Measurements from ENCODE around the gene NOP53.
"Not testable (repeated sequence)": the region's sequence is repeated elsewhere in the genome, so short reads cannot be mapped to it uniquely, and the experiment has no call there.

The NOP53 gene

DNA sequence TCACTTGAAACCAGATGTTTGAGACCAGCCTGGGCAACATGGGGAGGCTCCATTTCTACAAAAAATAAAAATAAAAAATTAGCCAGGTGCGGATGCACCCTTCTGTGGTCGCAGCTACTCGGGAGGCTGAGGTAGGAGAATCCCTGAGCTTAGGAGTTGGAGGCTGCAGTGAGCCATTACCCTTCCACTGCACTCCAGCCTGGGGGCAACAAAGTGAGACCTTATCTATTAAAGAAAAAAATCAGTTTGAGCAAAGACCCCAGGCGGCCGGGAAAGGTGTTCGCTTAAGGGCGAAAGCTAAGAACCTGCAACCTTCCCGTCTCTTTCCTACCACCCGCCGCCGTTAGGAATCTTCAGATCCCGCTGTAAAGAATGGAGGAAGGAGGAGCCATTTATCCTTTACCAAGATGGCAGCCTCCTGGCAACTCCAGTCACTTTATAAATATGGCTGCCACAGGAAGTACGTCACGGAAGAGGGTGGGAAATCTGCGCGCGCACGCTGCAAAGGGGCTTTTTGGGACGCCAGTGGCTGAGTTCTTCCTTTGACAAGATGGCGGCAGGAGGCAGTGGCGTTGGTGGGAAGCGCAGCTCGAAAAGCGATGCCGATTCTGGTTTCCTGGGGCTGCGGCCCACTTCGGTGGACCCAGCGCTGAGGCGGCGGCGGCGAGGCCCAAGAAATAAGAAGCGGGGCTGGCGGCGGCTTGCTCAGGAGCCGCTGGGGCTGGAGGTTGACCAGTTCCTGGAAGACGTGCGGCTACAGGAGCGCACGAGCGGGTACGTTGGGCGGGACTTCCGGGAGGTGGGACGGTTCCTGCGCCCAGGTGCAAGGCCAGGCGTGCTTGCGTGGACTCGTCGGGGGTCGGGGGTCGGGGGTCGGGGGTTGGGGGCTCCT is at the start of gene NOP53:
NOP53 (plus strand) TSS at position 537 of the 892 bp plus-strand sequence; CDS start at position 551, 14 bp downstream.
- DNase-seq (ENCODE audit: low read depth), result peak; percentile 97

GRCh38 chr19:47696635-47697034 is 48.7 kb upstream of the NOP53 start:
- no peak for DNase-seq (ENCODE audit: low read depth)

DNA sequence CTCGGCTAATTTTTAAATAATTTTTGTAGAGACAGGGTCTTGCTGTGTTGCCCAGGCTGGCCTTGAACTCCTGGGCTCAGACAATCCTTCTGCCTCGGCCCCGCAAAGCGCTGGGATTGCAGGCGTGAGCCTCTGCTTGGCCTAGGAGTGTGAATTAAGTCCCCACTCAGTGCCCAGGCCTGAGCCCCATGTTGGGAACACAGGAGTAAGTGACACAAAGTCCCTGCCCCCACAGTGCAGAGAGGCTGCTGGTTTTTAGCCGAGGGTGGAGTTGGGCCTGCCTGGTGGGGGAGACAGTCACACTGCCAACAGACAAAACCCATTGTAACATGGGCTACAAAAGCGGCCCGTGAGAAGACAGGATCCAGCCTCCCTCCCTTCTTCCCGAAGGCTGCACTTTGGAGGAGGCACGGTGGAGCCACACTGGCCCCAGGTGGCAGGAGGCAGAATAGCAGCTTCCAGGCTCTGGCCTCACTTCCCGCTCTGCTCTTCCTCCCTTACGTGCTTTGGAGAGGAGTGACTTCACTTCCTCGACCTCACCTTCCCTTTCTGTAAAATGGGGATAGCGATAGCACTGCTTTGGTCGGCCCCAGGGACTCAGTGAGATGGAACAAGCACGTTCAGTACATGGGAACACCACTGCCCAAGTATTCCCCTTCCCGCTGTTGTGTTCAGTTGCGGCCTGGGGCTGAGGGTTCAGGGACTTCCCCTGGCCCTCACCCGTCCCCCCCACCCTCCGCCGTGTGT is 47.3 kb upstream of the NOP53 start:
- DNase-seq (ENCODE audit: low read depth), result no peak

- no peak for DNase-seq (ENCODE audit: low read depth)
Measured at GRCh38 chr19:47698631-47699359, 46.6 kb upstream of the NOP53 start.

DNA sequence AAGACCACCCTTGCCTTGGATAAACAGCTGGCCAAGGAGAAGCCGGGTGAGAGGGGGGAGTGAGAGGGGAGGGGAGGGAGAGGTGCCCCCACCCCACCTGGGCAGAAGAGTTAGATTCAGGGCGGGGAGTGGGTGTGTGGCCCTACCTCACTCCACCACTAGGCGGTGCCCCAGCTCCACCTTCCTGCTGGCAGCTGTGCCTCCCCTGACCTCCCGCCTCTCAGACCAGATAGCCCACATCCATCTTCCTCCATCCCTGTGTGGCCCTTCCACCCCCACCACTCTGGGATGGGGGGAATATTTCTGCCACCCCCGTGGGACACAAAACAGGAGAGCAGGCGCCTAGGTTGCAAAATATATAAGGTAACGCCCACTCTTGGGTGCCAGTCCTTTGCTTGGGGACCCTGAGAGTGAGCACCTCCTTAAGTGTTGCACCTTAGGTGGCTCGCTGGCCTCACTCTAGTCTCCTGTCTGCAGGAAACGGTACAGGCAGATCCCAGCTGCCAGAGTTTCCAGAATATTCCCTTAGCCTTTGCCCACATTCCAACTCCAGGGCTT is 45.9 kb upstream of the NOP53 start:
- DNase-seq (ENCODE audit: low read depth), result no peak

DNA sequence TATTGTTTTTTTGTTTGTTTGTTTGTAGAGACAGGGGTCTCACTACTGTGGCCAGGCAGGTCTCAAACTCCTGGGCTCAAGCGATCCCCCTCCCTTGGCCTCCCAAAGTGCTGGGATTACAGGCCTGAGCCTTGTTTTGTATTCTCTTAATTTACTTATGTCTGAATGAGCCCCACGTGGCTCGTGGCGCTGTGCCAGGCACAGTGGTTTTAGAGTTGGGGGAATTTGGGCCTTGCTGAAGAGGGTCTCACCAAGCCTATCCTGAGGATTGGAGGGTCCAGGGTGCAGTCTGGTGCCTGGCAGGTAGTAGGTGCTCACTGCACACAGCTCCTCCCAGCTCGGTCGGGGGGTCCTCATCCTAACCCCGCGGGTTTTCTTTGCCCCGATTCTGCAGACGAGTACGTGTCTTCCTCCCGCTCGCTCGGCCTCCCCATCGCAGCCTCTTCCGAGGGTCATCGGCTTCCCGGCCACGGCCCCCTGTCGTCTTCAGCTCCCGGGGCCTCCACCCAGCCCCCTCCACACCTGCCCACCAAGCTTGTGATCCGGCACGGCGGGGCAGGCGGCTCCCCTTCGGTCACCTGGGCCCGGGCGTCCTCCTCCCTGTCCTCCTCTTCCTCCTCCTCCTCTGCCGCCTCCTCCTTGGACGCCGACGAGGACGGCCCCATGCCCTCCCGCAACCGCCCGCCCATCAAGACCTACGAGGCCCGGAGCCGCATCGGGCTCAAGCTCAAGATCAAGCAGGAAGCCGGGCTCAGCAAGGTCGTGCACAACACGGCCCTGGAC is 44.2 kb upstream of the NOP53 start:
- DNase-seq (ENCODE audit: low read depth), result no peak

- DNase-seq (ENCODE audit: low read depth), result no peak
Measured at GRCh38 chr19:47701717-47702552, 43.4 kb upstream of the NOP53 start.

DNA sequence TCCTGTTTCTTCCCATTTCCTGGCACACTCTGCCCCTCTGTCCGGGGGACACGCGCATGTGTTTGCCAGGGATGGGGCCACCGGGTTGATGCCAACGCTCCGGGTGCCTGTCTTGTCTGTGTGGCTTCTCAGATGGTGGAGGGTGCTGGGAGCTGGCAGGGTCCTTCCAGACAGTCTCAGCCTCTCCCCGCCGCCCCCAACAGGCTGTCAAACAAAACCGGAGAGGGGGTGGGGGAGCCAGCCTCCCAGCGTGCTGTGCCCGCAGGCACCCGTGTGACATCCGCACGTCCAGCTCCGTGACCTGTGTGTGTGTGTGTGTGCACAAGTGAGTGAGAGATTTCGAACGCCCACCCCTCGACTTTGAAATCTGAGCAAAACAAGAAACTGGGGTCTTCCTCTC is 42.7 kb upstream of the NOP53 start:
- no peak for DNase-seq (ENCODE audit: low read depth)

GRCh38 chr19:47703301-47703700 is 42.0 kb upstream of the NOP53 start:
- no peak for DNase-seq (ENCODE audit: low read depth)

DNA sequence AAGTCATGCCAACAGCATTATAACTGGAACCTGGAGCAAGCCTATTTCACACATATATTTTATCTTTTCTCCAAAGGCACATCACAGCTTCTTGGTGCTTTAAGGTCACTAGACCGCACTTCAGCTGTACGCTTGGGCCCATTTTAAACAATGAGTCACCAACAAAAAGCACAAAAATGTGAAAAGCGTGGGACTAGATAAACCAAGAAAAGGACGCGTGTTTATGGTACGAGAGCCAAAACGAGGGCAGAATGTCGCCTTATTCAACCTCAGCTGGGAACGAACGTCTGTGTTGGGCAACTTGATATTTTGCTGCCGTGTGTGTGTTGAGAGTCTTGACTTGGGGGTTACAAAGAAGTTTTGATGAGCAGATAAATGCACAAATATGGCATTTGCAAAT is 41.3 kb upstream of the NOP53 start:
- DNase-seq (ENCODE audit: low read depth), result no peak

- no peak for DNase-seq (ENCODE audit: low read depth)
Measured at GRCh38 chr19:47704656-47705055, 40.7 kb upstream of the NOP53 start.

DNA sequence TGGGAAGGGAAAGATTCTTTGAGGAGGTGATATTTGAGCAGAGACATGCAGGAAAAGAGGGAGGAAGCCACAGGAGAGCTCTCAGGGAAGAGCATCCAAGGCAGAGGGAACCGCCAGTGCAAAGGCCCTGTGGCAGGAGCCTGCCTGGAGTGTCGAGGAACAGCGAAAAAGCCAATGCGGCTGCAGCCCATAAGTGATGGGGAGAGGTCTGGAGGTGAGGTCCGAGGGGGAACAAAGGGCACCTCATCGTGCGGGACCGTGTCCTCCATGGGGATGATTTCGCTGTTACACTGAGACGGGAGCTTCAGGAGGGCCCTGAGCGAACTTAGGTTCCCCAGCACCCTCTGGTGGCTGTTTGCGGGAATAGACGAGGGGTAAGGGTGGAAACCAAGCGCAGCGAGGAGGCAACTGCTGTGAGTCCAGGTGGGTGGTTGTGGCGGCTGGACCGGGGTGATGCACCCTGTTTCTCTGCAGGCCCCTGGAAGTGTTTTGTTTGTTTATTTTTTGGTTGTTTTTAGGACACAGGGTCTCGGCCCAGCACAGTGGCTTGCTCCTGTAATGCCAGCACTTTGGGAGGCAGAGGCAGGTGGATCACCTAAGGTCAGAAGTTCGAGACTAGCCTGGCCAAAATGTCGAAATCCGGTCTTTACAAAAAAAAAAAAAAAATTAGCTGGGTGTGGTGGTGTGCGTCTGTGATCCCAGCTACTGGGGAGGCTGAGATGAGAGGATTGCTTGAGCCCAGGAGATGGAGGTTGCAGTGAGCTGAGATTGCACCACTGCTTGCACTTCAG is 38.0 kb upstream of the NOP53 start:
- DNase-seq (ENCODE audit: low read depth), result peak; percentile 59

- no peak for DNase-seq (ENCODE audit: low read depth)
Measured at GRCh38 chr19:47711652-47712242, 33.6 kb upstream of the NOP53 start.

- no peak for DNase-seq (ENCODE audit: low read depth)
Measured at GRCh38 chr19:47713046-47714021, 32.0 kb upstream of the NOP53 start, which contains the start of gene EHD2. TSS of gene EHD2 (plus strand) at chr19:47713422. CDS start at chr19:47716613, 3,191 bp downstream.

DNA sequence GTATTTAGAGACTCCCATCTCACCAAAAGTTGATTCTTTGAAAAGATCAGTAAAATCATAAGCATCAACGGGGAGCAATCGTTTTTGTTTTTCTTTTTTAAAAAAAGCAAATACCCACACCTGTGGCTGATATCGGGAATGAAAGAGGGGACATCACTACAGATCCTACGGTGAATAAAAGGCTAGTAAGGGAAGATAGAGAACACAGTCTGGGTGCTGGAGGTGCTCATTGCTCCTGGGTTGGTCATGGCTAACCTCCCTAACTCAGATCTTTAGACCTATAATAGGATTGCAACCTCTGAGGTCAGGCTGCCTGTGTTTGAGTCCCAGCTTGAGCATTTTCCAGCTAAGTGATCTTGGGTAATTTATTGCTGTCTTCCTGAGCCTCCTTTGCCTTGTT is 31.0 kb upstream of the NOP53 start:
- DNase-seq (ENCODE audit: low read depth), result no peak

DNA sequence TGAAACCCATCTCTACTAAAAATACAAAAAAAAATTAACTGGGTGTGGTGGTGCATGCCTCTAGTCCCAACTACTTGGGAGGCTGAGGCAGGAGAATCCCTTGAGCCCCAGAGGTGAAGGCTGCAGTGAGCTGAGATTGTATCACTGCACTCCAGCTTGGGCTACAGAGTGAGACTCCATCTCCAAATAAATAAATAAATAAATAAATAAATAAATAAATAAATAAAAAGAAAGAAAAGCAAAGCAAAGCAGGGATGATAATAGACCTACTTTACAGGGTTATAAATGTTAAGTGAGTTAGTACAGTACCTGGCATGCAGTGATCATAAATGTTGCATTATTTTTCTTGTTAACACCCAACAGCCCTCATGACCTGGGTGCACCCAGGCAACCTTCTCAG is 30.5 kb upstream of the NOP53 start:
- DNase-seq (ENCODE audit: low read depth), result not testable (repeated sequence)

DNA sequence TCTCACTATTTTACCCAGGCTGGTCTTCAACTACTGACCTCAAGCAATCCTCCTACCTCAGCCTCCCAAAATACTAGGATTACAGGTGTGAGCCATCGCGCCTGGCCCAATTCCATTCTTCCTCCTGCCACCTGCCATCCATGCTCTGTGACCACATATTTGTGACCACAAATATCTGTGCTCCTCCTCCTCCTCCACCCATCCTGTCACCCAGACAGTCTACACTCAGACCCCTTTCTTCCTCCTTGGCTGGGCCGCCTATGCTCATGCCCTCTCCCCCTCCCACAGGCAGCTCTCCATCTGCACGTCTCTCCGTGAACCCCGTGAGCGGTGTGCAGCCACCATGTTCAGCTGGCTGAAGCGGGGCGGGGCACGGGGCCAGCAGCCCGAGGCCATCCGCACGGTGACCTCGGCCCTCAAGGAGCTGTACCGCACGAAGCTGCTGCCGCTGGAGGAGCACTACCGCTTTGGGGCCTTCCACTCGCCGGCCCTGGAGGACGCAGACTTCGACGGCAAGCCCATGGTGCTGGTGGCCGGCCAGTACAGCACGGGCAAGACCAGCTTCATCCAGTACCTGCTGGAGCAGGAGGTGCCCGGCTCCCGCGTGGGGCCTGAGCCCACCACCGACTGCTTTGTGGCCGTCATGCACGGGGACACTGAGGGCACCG is 28.9 kb upstream of the NOP53 start:
- no peak for DNase-seq (ENCODE audit: low read depth)
